ENCODE results near the gene MRAP. TPM values are rescaled to one million over a fixed set of nuclear protein-coding genes. Genes with fewer than 3 reads are reported as not detected.
"Not testable (repeated sequence)": the region's sequence is repeated elsewhere in the genome, so short reads cannot be mapped to it uniquely, and the experiment has no call there.

Gene MRAP
- total RNA-seq, 1 donor: not detected

DNA sequence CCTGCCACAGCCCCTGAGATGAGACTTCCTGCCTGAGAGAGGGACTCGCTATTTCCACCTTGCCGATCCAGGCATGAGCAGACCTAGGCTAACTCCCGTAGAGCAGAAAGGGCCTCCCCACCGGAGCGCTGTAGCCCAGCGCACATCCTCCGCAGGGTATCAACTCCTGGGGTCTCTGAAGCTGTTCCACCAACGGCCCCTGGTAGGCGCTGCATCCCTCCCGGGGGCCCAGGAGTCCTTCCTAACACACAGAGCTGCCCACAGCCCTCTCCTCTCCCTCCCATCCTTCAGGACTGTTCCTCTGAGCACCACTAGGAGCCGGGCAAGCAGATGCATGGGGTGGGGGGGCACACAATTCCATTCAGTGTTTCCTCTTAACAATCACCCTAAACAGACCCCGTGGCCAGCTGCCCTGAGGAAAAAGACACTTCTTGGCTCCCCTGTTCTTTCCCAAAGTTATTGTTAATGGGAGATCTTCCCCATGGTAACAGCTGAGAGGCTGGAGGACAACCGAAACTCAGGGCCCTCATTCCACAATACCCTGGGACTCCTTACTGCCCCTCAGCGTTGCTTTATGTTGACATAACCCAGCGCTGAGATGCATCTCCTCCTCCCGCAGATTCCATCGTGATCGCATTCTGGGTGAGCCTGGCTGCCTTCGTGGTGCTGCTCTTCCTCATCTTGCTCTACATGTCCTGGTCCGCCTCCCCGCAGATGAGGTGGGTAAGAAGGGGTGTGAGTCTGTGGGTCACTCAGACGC, 7.5 kb downstream of the MRAP start:
- TF ChIP-seq CTCF (IDR thresholded peaks at IDR 0.05; ENCODE audit: insufficient read depth, low read depth, low read length): peak; percentile 24
- no peak for DNase-seq (ENCODE audit: low read depth)

GRCh38 chr21:32307706-32308105, 9.1 kb downstream of the MRAP start:
- TF ChIP-seq CTCF (IDR thresholded peaks at IDR 0.05; ENCODE audit: insufficient read depth, low read depth, low read length): no peak
- H3K4me3 ChIP-seq (ENCODE audit: low read depth, low read length): no peak overlapping the region
- DNase-seq (ENCODE audit: low read depth): peak; percentile 74

More for the DNA sequence above, 7.5 kb downstream of the MRAP start:
- H3K4me3 ChIP-seq (ENCODE audit: low read depth, low read length): no peak overlapping the region

GRCh38 chr21:32308696-32309095, 10.0 kb downstream of the MRAP start:
- H3K4me3 ChIP-seq (ENCODE audit: low read depth, low read length): no peak overlapping the region
- DNase-seq (ENCODE audit: low read depth): no peak
- TF ChIP-seq CTCF (IDR thresholded peaks at IDR 0.05; ENCODE audit: insufficient read depth, low read depth, low read length): no peak

- TF ChIP-seq CTCF (IDR thresholded peaks at IDR 0.05; ENCODE audit: insufficient read depth, low read depth, low read length): no peak
- no peak for DNase-seq (ENCODE audit: low read depth)
- H3K4me3 ChIP-seq (ENCODE audit: low read depth, low read length): no peak overlapping the region
Measured at GRCh38 chr21:32309906-32310460, 11.3 kb downstream of the MRAP start.

DNA sequence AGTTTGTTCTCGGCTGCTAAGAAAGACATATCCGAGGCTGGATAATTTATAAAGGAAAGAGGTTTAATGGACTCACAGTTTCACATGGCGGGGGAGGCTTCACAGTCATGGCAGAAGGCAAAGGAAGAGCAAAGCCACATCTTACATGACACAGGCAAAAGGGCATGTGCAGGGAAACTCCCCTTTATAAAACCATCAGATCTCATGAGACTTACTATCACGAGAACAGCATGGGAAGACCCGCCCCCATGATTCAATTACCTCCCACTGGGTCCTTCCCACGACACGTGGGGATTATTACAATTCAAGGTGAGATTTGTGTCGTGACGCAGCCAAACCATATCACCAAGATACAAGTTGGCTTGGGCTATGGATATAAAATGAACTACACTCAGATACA, 12.3 kb downstream of the MRAP start:
- not testable (repeated sequence) for DNase-seq (ENCODE audit: low read depth)

DNA sequence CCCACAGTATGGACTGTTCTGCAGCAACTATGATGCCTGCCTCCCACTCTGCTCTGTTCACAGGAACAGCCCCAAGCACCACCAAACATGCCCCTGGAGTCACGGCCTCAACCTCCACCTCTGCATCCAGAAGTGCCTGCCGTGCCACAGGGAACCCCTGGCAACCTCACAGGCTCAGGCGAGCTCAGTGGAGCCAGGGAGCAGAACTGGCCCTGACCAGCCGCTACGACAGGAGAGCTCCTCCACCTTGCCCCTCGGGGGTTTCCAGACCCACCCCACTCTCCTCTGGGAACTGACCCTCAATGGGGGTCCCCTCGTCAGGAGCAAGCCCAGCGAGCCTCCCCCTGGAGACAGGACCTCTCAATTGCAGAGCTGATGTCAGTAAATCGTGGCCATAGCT, 13.0 kb downstream of the MRAP start:
- H3K4me3 ChIP-seq (ENCODE audit: low read depth, low read length): no peak overlapping the region
- DNase-seq (ENCODE audit: low read depth): no peak
- no peak for TF ChIP-seq CTCF (IDR thresholded peaks at IDR 0.05; ENCODE audit: insufficient read depth, low read depth, low read length)

More for the DNA sequence above, 12.3 kb downstream of the MRAP start:
- not testable (repeated sequence) for H3K4me3 ChIP-seq (ENCODE audit: low read depth, low read length)

DNA sequence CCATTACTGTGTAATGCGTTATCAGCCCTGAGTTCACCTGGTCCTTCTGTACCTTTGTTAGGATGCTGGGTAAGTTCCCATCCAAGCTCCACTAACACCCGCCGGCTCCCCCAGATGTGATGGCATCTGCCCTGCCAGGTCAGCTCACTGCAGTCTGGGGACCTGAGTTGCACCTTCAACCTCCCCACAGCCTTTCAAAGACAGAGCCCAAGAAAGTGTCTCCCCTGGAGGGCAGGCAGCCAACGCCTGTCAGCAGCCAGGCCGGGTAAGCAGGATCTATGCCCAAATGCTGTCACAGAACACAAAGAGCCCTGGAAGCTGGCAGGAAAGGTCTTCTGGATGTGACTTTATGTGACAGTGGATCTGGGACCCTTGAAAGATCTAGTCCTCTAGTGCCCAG, 13.7 kb downstream of the MRAP start:
- H3K4me3 ChIP-seq (ENCODE audit: low read depth, low read length): no peak overlapping the region
- TF ChIP-seq CTCF (IDR thresholded peaks at IDR 0.05; ENCODE audit: insufficient read depth, low read depth, low read length): no peak
- DNase-seq (ENCODE audit: low read depth): no peak

Measured in fibroblast of villous mesenchyme (primary cell).